ENCODE results near the gene ECHDC3.
"Not testable (repeated sequence)": the region's sequence is repeated elsewhere in the genome, so short reads cannot be mapped to it uniquely, and the experiment has no call there.

Gene ECHDC3

GRCh38 chr10:11715815-11716494 is 26.2 kb upstream of the ECHDC3 start:
- DNase-seq (ENCODE audit: low read depth) = no peak

- DNase-seq (ENCODE audit: low read depth) = no peak
Observed at GRCh38 chr10:11716686-11717085, 25.5 kb upstream of the ECHDC3 start.

- no peak for DNase-seq (ENCODE audit: low read depth)
Observed at GRCh38 chr10:11719496-11720259, 22.5 kb upstream of the ECHDC3 start.

GRCh38 chr10:11720260-11720741 is 21.9 kb upstream of the ECHDC3 start:
- no peak for DNase-seq (ENCODE audit: low read depth)

GRCh38 chr10:11721806-11722205 is 20.4 kb upstream of the ECHDC3 start:
- no peak for DNase-seq (ENCODE audit: low read depth)

GRCh38 chr10:11723359-11723758 is 18.8 kb upstream of the ECHDC3 start:
- DNase-seq (ENCODE audit: low read depth) = no peak

- DNase-seq (ENCODE audit: low read depth) = peak; percentile 76
Observed at GRCh38 chr10:11724938-11725776, 17.0 kb upstream of the ECHDC3 start.

- DNase-seq (ENCODE audit: low read depth) = no peak
Observed at GRCh38 chr10:11725912-11726311, 16.3 kb upstream of the ECHDC3 start.

GRCh38 chr10:11727563-11727962 is 14.6 kb upstream of the ECHDC3 start:
- no peak for DNase-seq (ENCODE audit: low read depth)

- DNase-seq (ENCODE audit: low read depth) = no peak
Observed at GRCh38 chr10:11728353-11728752, 13.8 kb upstream of the ECHDC3 start.

- DNase-seq (ENCODE audit: low read depth) = no peak
Observed at GRCh38 chr10:11729790-11730315, 12.3 kb upstream of the ECHDC3 start.

- DNase-seq (ENCODE audit: low read depth) = no peak
Observed at GRCh38 chr10:11730779-11731178, 11.4 kb upstream of the ECHDC3 start.

GRCh38 chr10:11736767-11737166 is 5.4 kb upstream of the ECHDC3 start:
- not testable (repeated sequence) for DNase-seq (ENCODE audit: low read depth)

- DNase-seq (ENCODE audit: low read depth) = not testable (repeated sequence)
Observed at GRCh38 chr10:11737258-11738032, 4.7 kb upstream of the ECHDC3 start.

- no peak for DNase-seq (ENCODE audit: low read depth)
Observed at GRCh38 chr10:11740907-11741306, 1.3 kb upstream of the ECHDC3 start.

GRCh38 chr10:11741608-11742007 is 574 bp upstream of the ECHDC3 start:
- DNase-seq (ENCODE audit: low read depth) = no peak

- no peak for DNase-seq (ENCODE audit: low read depth)
Observed at GRCh38 chr10:11742779-11743298, 657 bp downstream of the ECHDC3 start.

- DNase-seq (ENCODE audit: low read depth) = no peak
Observed at GRCh38 chr10:11743461-11744338, 1.5 kb downstream of the ECHDC3 start.

- DNase-seq (ENCODE audit: low read depth) = no peak
Observed at GRCh38 chr10:11745045-11745444, 2.9 kb downstream of the ECHDC3 start.

- DNase-seq (ENCODE audit: low read depth) = no peak
Observed at GRCh38 chr10:11746883-11747539, 4.8 kb downstream of the ECHDC3 start.
